ENCODE results near the gene GPX3.

GRCh38 chr5:151022511-151023018 is 2.2 kb downstream of the GPX3 start:
- TF ChIP-seq CTCF (IDR thresholded peaks at IDR 0.05; ENCODE audit: low read length) (no peak), EZH2 (optimal IDR thresholded peaks at IDR 0.05; ENCODE audit: low read depth, low read length) (no peak)
